Measurements from ENCODE around the gene MYO7B.

Gene MYO7B

DNA sequence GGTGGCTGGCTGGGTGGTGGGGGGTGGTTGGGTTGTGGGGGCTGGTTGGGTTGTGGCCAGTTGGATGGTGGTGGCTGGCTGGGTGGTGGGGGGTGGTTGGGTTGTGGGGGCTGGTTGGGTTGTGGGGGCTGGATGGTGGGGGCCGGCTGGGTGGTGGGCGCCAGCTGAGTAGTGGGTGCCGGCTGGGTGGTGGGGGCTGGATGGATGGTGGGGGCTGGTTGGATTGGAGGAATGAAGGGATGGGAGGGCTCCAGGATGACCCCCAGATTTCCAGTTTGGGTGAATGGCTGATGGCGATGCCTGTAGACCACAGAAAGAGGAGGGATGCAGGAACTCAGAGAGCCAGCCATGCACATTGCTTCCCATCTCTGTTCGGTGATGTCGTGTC lies 83.7 kb downstream of the MYO7B start:
- no peak for DNase-seq (ENCODE audit: low read depth)
- H3K4me3 ChIP-seq (replicated peaks; ENCODE audit: low read depth, low read length) = no peak overlapping the region
- TF ChIP-seq, protein P1, sequence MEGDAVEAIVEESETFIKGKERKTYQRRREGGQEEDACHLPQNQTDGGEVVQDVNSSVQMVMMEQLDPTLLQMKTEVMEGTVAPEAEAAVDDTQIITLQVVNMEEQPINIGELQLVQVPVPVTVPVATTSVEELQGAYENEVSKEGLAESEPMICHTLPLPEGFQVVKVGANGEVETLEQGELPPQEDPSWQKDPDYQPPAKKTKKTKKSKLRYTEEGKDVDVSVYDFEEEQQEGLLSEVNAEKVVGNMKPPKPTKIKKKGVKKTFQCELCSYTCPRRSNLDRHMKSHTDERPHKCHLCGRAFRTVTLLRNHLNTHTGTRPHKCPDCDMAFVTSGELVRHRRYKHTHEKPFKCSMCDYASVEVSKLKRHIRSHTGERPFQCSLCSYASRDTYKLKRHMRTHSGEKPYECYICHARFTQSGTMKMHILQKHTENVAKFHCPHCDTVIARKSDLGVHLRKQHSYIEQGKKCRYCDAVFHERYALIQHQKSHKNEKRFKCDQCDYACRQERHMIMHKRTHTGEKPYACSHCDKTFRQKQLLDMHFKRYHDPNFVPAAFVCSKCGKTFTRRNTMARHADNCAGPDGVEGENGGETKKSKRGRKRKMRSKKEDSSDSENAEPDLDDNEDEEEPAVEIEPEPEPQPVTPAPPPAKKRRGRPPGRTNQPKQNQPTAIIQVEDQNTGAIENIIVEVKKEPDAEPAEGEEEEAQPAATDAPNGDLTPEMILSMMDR (IDR thresholded peaks at IDR 0.05; ENCODE audit: low read length, missing control alignments) = no peak

DNA sequence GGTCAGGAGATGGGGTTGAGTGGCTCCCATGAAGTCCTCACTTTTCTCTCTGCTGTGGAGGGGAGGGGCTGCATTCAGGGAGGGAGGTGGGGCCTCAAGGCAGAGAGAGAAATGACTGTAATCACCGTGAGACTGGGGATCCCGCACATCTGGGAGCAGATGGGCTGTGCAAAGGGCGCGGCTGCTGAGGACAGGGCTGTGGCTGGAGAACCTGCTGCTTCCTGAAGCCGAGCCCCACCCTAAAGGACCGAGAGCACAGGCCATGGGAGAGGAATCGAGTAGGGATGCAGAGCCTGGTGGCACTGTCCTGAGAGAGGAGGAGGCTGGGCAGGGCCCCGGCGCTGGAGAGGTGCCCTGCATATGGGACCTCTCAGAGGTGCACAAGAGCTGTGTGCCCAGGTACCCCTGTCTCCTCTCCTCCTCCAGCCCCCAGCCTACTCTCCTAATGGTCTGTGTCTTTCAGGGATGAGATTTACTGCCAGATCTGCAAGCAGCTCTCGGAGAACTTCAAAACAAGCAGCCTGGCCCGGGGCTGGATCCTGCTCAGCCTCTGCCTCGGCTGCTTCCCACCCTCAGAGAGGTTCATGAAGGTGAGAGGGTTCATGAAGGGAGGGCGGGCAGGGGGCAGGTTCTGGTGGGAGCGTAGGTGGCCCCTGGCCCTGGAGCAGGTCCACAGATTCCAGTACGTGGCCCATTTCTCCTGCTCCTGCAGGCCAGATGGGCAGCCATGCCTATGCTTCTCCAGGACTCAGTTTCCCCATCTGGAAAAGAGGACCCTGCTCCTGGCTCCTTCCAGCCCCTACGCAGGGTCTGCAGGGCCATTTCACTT lies 84.6 kb downstream of the MYO7B start:
- TF ChIP-seq, protein P1 (IDR thresholded peaks at IDR 0.05; ENCODE audit: low read length, missing control alignments) = no peak

DNA sequence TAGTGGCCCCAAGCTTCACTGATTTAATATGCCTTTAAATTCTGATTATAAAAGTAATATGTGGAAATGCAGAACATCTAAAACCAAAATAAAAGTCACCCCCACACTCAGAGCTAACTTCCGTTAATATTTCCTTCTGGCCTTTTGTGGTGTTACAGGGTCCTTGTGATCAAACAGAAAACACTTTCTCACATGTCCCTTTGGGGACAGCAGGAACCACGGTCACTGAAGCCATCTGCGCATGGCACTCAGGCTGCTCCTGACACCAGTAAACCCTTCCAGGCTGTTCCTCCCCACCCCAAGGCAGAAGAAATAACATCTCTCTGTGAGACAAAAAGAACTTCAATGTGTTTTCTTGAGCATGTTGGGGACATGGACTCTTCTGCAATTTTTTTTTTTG lies 85.4 kb downstream of the MYO7B start:
- no peak overlapping the region for H3K4me3 ChIP-seq (replicated peaks; ENCODE audit: low read depth, low read length)
- TF ChIP-seq, protein P1 (IDR thresholded peaks at IDR 0.05; ENCODE audit: low read length, missing control alignments) = no peak
- no peak for DNase-seq (ENCODE audit: low read depth)

More for the DNA sequence above, 84.6 kb downstream of the MYO7B start:
- H3K4me3 ChIP-seq (replicated peaks; ENCODE audit: low read depth, low read length) = no peak overlapping the region
- DNase-seq (ENCODE audit: low read depth) = no peak

DNA sequence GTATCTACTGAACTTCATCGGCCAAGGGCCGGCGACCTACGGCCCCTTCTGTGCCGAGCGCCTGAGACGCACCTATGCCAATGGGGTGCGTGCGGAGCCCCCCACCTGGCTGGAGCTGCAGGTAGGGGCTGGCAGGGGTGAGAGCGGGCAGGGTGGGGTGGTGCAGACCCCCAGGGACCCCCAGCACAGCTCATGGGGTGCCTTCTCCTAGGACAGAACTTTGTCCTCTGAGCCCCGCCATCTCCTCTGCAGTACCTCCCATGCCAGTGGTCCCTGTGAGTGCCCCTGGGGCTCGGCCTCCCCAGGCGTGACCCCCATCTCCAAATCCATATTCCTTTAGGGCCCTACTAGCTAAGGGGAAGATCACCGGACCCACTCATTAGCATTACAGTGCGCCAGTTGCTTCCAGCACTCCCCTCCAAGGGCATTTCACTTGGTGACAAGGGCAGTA lies 86.5 kb downstream of the MYO7B start:
- no peak overlapping the region for H3K4me3 ChIP-seq (replicated peaks; ENCODE audit: low read depth, low read length)
- TF ChIP-seq, protein P1 (IDR thresholded peaks at IDR 0.05; ENCODE audit: low read length, missing control alignments) = no peak
- DNase-seq (ENCODE audit: low read depth) = no peak

DNA sequence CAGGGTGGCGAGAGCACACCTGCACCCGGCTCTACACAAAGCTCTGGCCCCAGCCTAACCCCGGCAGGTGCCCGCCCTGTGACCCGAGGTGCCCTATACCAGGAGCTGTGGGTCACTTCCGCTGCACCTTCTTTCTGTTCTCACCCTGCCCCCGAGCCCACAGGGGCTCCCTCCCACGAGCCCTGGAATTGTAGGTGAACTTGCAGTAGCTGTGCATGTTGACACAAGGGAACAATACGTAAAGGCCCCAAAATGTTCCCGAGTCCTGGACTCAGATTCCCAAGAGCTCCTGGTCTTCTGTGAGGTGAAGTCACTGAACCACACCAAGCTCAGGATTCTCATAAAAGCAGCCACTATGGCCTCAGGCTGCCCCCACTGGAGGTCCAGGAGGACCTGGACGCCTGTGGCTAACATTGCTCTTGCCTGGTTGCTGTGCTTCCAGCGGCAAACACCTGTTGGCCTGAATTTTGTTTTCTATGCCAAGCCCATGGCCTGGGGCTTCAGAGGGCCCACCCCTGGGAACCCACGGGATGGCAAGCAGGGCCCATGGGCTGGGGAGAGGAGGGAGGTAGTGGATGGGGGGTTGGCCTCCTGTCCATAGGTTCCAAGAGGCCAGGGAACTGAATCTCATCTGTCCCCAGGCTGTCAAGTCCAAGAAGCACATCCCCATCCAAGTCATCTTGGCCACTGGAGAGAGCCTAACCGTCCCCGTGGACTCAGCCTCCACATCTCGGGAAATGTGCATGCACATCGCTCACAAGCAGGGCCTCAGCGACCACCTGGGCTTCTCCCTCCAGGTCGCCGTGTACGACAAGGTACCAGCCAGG lies 87.3 kb downstream of the MYO7B start:
- TF ChIP-seq, protein P1 (IDR thresholded peaks at IDR 0.05; ENCODE audit: low read length, missing control alignments) = no peak
- H3K4me3 ChIP-seq (replicated peaks; ENCODE audit: low read depth, low read length) = no peak overlapping the region
- no peak for DNase-seq (ENCODE audit: low read depth)

DNA sequence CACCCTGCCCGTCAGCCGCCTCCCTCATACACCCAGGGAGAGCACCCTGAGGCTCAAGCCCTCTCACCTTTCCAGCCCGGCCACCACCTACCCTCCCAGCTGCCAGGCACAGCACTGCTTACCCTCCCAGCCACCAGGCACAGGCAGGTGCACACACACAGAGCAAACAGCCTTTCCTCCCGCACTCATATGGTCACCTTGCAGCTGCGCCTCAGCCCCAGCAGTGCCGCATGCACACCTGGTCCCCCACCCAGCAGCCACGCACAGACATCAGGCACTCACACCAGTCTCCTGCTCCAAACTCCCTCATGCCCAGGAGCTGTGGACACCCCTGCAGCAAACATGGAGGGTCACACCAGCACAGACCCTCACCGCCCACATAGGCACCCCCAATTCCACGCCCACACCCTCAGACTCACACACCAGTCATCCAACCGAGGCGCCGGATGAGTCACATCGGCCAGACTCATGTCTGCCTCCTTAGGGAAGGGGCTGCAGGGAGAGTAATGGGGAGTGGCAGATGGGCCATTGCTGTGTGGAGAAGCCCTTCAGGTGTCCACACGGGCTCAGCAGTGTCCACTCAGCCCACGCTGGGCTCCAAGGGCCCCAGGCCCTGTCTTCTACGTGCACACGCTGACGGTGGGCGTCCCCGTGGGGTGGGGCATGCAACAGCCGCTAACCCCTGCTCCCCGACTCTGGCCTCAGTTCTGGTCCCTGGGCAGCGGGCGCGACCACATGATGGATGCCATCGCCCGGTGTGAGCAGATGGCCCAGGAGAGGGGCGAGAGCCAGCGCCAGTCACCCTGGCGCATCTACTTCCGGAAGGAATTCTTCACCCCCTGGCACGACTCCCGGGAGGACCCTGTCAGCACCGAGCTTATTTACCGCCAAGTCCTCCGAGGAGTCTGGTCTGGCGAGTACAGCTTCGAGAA lies 88.2 kb downstream of the MYO7B start:
- TF ChIP-seq, protein P1 (IDR thresholded peaks at IDR 0.05; ENCODE audit: low read length, missing control alignments) = no peak
- peak; percentile 7 for DNase-seq (ENCODE audit: low read depth)
- no peak overlapping the region for H3K4me3 ChIP-seq (replicated peaks; ENCODE audit: low read depth, low read length)
